TTC549 (cell line): ENCODE results near the gene KIF16B.
"Not testable (repeated sequence)": the region's sequence is repeated elsewhere in the genome, so short reads cannot be mapped to it uniquely, and the experiment has no call there.

ENCODE experiments used
- FAIRE-seq: peaks from 2 replicates; lab custom pipeline; 2012; peaks lifted over from hg19 to GRCh38; lab: Jason Lieb, UNC

Gene KIF16B, protein sequence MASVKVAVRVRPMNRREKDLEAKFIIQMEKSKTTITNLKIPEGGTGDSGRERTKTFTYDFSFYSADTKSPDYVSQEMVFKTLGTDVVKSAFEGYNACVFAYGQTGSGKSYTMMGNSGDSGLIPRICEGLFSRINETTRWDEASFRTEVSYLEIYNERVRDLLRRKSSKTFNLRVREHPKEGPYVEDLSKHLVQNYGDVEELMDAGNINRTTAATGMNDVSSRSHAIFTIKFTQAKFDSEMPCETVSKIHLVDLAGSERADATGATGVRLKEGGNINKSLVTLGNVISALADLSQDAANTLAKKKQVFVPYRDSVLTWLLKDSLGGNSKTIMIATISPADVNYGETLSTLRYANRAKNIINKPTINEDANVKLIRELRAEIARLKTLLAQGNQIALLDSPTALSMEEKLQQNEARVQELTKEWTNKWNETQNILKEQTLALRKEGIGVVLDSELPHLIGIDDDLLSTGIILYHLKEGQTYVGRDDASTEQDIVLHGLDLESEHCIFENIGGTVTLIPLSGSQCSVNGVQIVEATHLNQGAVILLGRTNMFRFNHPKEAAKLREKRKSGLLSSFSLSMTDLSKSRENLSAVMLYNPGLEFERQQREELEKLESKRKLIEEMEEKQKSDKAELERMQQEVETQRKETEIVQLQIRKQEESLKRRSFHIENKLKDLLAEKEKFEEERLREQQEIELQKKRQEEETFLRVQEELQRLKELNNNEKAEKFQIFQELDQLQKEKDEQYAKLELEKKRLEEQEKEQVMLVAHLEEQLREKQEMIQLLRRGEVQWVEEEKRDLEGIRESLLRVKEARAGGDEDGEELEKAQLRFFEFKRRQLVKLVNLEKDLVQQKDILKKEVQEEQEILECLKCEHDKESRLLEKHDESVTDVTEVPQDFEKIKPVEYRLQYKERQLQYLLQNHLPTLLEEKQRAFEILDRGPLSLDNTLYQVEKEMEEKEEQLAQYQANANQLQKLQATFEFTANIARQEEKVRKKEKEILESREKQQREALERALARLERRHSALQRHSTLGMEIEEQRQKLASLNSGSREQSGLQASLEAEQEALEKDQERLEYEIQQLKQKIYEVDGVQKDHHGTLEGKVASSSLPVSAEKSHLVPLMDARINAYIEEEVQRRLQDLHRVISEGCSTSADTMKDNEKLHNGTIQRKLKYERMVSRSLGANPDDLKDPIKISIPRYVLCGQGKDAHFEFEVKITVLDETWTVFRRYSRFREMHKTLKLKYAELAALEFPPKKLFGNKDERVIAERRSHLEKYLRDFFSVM (N-terminal part only)

DNA sequence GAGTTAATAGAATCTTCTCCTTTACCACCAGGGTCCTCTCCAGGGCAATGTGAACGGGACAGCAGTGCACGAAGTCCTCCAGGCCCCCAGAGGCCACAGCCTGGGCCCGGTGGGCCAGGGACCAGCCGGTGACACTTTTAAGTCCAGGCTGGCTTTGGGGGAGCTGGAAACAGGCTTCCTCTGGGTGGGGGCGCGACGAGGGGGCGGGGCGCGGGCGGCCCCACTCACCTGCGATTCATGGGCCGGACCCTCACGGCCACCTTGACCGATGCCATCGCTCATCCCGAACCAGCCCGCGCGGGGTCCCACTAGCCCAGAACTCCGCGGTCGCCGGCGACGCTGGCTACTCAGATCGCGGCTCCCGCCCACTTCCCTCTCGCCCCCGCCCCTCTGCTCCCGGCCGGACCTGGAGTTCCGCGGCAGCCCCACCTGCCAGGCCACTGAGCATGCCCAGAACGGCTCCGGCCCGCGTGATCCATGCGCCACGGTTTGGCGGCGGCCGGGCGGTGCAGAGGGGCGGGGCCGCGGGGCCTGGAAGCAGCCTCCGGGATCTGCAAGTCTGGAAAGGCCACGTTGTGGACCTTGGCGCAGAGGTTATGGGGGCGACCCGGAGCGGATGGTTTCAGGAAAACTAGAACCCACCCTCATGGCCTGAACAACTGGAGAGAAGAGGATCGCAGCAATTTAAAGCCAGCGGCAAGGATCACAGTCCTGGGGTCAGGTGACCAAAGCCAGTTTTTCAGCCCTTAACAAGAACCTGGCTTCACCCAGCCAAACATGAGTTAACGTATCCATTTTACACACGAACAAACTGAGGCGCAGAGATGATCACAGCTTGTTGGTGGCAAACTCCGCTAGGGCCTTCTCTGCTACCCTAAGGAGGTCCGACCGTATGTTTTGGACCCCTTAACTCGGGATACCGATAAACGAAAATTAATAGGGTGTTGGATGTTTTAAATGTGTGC lies at the start of gene KIF16B:
KIF16B (minus strand) TSS at position 448 of the 965 bp plus-strand sequence; CDS start at position 275, 173 bp downstream.
- no peak for FAIRE-seq

DNA sequence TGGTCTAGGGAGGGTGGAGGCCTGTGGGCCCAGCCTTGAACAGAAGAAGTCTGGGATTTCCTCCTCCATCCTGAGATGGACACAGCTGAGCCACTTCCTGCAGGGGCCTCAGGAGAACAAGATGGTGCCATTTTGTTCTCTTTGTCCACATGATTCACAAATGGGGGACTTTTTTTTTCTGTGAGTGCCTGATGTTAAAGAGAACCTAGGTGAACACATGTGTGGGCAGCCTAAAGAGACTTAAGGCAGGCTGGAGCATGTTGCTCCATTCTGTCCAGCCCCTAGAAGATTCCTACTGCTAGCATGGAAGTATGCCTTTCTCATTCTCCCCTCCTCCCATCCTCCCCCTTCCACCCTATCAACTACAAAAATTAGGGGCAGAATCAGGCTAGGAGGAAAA lies 49.3 kb upstream of the KIF16B start:
- no peak for FAIRE-seq

DNA sequence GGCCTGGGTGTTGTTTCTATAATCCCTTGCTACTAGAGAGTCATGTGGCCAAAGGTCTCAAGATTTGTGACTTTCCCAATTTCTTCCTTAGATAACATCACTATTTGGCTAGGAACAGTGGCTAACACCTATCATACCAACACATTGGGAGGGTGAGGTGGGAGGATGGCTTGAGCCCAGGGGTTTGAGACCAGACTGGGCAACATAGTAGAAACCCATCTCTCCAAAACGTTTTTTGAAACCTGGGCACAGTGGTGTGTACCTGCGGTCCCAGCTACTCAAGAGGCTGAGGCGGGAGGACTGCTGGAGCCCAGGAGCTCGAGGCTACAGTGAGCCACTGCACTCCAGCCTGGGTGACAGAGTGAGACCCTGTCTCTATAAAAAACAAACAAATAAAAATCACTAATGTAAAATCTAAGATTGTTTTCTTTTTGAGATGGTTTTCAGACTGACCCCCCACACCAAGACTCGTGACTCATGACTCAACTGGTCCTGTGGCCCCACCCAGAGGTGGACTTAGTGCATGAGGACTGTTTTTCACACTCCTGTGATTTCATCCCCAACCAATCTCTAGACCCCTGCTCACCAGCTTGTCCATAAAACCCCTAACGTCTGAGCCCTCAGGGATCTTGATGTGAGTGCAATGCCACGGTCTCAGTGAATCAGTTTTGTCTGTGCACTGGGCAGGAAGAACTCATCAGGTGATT lies 48.3 kb upstream of the KIF16B start:
- FAIRE-seq, result no peak

DNA sequence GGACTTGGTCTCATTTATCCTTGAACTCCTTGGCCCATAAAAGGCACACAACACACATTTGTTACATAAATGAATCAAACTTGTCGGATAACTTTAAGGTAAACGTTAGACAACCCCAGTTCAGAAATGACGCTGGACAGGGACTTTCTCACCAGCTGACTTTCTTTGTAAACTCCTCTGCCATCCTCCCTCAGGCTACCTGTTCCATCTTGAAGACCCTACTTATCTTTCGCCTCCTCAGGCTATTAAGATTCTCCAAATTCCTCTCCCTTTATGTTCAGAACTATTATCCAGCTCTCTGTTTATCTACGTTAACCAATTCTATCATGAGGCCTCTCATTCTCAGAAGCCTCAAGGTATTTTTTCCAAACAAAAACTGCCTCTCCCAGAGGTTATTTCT lies 47.7 kb upstream of the KIF16B start:
- no peak for FAIRE-seq

DNA sequence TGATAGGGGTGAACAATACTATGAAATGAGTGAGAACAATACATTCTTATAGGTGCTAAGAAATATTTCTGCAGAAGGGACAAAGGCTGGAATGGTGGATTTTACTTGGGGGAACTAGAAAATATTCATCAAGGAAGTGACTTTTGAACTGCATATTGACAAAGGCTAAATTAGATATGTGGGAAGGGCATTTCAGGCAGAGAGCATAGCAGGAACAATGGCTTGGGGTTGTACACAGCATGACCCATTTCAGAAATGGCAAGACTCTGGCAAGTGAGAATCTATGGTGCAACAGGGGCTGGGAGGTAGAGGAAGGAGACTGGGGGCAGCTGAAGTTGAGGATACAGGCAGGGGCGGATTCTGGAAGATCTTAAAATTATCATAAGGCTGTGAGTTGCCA lies 46.7 kb upstream of the KIF16B start:
- no peak for FAIRE-seq

DNA sequence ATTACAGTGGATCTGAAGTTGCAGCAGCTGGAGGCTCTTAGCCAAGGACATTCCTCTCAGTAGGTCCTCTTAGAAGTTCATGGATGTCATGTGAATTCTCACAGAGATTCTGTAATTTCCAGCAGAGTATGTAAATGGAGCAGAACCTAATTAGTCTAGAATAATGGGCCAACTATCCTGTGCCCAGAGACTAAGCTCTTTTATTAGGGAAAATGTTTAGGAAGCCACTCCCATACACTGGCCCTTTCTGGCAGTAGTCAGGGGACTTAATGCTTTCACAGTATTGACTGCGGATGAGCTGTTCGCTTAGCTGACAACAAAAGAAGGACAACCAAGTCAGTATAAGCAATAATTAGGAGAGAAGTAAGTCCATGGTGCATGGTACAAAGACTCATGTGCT lies 43.8 kb upstream of the KIF16B start:
- no peak for FAIRE-seq

DNA sequence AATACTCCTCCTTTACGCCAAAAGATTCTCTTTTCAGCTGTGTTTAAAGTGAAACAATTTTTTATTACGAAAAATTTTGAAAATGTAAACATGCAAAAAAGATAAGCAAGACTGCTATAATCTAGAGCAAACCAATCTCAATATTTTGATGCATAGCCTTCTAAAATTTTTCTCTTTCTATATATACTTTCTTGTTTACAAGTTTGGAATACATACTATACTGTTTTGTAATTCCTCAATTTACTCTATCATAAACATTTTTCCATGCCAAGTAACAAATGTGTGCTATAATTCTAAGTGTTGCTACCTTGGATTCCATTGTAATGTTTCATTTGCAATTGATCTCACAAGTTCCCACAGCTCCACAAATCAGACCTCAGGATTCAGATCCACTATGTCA lies 43.1 kb upstream of the KIF16B start:
- FAIRE-seq, result no peak

DNA sequence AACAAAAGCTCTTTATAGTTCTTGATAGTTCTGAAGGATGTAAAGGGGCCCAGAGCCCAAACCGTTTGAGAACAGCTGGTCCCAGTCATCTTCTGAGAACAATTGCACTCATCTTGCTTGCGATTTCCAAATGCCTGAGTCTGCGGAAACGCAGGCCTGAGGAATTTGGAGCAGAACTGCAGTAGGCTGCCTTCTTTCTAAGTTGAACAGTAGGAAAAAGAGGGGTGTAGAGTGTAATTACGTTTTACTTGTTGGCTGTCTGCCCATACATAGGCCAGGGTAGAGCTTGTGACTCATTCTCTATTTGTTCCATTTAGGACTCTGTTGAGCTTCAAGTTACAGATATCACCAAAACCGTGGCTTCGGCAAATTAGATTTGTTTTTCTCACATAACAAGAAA lies 42.0 kb upstream of the KIF16B start:
- FAIRE-seq, result no peak

DNA sequence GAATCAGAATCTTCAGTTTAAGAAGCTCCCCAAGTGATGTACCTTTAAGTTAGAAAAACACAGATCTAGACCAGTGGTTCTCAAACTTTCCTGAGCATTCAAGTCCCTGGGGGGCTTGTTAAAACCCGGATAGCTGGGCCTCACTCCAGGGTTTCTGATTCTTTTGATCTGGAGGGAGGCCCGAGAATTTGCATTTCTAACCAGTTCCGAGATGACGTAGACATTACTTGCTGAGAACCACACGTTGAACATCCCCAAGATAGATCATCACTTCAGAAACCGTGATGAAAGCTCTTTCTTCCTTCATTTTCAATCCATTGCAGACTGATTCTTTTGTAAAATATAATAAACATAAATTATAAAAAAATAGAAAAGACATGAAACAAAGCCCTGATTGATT lies 40.7 kb upstream of the KIF16B start:
- no peak for FAIRE-seq

DNA sequence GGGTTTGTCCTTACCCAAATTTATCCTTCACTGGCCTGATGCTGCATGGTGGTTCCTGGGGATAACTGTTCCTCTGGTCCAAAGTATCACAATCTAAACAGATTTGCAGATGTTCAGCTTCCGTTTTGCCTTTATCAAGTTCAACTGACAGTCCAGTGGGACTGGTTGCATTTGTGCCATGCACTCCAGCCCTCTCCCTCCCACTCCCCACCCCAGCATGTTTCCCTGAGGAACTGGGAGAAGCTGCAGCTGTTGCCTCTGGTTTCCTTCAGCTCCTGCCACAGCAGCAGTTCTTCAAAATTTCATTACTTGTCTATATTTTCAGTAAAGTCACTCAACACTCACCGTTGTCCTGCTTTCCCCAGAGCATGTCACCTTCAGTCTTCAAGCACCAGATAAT lies 39.5 kb upstream of the KIF16B start:
- no peak for FAIRE-seq

DNA sequence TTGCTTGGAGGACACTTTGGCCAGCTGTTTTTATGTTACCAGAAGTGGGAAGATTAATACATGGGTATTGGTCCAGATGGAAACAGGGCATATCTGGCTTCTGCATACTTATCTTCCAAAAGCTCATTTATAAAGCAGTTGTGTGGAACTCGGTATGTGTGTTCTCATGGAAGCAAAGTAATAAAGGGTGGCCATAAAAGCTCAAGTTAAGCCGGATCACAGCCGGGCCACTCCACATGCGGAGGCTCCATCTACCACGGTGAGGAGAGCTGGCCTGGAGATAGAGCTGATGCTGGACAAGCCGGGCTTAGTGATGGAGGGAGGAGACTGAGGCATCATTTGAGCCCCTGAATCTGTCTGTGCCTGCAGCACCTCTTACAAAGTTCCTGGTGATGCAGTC lies 38.6 kb upstream of the KIF16B start:
- FAIRE-seq, result no peak

DNA sequence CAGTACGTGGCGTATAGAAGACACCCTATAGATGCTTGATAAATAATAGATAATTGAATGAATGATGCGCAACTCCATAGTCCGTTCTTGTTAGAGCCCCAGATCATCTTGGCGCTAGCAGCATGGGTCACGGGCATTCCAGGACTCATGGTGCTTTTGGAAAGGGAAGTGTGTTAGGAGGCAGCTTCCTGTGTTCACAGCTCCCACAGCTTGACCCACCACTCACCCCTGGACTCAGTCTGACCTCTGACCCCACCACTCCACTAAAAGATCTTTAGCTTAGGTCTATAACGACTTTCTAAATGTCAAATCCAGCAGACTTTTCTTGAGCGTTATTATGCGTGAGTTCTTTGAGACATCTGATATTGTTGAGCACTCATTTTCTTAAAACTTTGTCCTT lies 35.8 kb upstream of the KIF16B start:
- no peak for FAIRE-seq

DNA sequence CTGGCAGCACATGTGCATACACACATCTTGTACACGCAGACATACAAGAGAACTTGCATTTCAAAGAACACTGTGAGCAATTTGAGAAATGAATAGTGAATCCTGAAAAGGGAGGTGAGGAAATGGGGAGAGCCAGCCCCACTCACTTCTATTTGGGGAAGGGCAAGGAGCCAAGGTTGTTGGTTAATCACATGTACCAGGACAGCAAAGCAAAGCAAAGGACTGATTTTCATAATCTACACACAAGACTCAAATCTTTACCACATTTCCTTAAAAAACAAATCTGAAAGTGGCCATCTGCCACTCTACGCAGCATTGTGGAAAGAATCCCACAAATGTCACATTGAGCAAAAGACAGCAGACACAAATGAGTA lies 35.0 kb upstream of the KIF16B start:
- FAIRE-seq, result no peak

DNA sequence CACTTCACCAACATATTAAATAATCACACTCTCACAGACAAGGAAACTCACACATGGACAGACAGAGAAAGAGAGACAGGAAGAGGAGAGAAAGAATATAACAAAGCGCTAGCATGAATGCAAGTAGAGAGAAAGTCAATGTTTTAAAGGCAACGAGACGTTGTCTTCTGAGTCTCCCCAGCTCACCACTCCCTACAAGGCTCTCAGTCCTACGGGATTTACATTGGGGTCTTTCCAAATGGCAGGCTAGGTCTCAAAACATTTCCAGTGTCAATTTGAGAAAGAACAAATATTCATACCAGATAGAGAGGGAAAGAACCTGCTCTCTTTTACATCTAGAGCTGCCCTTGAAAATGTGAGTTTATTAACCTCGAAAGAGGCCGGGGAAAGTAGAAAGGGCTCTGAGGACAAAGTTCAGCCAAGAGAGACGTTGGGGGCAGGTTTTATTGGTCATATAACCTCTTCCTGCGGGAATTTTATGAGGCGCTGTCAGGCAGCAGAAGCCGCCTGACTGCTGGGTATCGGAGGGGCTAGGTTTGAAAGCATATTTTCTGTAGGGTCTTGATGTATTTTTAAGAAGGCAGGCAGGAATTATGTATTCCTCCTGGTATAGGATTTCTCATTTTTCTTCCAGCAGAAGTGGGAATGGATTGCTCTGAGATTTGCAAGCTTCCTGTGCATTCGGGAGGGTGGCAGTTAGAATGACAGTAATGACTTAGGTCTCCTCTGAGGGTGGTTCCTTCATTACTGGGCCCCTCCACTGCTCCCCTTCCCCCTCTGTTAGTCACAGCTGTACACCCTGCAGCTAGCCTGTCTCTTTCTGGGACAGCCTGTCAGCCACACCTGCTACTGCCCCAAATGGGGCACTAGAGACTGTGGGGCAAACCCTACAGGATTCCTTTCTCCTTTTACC lies 34.4 kb upstream of the KIF16B start:
- no peak for FAIRE-seq

DNA sequence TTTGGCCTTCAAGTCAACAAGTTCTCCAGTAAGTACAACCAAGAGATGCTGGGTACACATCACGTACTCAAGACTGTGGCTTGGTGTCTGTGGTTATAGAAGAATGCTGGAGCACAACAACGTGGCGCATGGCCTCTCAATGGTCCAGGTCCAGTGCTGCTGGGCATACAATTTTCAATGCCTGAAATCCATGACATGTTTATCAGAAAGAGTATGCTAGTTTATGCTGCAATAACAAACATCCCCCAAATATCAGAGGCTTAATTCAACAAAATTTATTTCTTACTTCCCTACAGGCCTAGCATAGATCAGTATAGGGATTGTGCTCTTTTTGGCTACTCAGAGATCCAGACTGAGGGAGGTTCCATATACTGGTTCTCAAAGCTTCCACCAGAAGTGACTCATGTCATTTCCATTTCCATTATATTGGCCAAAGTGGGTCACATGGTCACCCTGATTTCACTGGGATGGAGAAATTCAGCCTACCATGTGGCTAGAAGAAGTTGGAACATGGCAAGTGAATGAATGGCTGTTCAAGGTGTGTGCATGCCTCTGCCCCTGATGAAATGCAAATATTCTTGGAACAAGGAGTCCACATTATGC lies 33.3 kb upstream of the KIF16B start:
- FAIRE-seq, result no peak

DNA sequence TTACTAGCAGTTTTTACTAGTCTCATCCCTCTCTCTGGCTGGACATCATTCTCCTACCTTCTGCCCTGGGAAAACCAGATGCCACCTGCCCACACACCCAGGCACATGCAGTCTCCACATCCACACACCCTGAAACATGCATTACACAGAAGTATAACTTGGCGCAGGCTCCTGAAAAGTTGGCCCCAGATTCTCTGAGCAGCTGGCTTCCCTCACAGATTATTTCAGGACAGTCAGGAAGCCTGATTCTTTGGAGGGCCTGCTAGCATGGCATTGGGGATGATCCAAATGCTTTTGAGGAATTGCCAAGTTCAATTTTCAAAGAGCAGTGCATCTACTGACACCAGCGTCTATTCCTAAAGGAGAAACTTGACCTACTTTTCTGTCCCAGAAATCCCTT lies 27.8 kb upstream of the KIF16B start:
- no peak for FAIRE-seq

DNA sequence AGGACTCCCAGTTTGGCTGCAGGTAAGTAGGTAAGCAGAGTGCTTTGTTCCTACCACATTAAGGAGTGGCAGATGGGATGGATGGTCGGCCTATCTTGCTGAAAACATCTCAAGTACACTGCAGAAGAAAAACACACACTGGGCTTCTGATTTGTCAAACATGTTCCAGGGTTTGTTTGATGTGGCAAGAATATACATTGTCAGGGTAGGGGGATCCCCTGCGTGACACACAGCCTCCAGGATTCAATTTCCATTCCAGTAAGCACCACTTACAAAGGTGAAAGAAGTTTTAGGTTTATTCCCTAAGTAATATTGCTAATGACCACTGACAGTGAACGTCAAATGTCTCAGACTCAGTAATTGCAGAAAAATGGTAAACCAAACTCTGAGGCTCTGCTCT lies 26.0 kb upstream of the KIF16B start:
- no peak for FAIRE-seq

DNA sequence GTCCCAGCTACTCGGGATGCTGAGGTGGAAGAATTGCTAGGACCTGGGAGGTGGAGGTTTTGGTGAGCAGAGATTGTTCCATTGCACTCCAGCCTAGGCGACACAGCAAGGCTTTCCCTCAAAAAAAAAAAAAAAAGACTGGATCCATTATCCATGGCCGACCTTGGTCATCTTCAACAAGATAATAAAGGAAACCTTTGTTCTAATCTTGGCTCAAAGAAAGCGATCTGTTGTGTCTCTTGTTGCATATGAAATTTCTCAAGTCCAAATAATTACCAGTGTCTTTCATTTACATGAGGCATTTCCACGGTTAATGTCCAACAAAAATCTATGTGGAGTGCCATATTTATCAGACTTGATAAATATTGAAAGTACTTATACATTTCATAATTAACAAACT lies 23.7 kb upstream of the KIF16B start:
- FAIRE-seq, result no peak

DNA sequence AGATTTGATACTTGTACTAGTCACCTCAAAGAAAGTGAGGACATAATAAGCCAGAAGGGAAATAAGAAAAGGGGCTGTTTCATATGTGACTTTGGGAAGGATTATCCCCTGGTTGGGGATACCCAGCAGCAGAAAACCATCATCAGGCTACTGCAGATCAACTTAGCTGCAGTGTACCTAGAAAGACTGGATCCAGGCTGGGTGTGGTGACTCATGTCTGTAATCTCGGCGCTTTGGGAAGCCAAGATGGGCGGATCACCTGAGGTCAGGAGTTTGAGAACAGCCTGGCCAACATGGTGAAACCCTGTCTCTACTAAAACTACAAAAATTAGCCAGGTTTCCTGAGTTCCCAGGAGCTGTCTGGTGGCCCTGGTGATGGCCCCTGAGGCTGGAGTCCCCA lies 23.2 kb upstream of the KIF16B start:
- FAIRE-seq, result not testable (repeated sequence)
